GM19238 (cell line): Measurements from ENCODE around the gene MMP11.
A peak's percentile ranks its signal among the peaks of the same experiment; 100 is the strongest.

ENCODE experiments used
- DNase-seq: peaks from one replicate; pipeline ENCODE4 v3.0.0; 2011; ENCODE audit warnings: low spot score; ENCODE audit not compliant: insufficient read length

Gene MMP11

DNA sequence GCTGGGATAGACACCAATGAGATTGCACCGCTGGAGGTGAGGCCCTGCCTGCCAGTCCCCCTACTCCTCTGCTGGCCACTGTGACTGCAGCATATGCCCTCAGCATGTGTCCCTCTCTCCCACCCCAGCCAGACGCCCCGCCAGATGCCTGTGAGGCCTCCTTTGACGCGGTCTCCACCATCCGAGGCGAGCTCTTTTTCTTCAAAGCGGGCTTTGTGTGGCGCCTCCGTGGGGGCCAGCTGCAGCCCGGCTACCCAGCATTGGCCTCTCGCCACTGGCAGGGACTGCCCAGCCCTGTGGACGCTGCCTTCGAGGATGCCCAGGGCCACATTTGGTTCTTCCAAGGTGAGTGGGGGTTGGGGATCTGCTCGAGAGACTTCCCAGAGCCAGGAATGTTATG is 8.4 kb downstream of the MMP11 start:
- DNase-seq, result no peak

DNA sequence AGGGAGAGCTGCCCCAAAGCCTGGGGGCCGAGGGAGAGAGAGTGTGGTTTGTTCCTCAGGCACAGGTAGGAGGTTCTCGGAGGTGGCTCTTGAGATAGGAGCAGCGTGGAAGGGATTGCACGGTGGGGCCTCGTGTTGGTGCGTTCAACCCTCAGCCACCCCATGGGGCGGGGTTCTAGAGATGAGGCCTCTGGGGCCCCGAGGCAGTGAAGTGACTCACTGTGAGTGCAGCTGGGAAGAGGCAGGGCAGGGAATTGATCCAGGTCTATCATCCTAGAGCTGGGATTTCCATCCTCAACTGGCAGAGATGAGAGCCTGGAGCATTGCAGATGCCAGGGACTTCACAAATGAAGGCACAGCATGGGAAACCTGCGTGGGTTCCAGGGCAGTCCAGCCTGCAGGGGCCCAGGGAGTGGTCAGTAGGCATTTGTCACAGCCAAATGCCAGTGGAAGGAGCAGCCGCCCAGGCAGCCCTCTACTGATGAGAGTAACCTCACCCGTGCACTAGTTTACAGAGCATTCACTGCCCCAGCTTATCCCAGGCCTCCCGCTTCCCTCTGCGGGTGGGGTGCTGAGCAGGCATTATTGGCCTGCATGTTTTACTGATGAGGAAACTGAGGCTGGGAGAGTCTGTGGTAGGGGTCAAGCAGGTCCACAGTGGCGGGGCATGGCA is 9.0 kb downstream of the MMP11 start:
- no peak for DNase-seq

DNA sequence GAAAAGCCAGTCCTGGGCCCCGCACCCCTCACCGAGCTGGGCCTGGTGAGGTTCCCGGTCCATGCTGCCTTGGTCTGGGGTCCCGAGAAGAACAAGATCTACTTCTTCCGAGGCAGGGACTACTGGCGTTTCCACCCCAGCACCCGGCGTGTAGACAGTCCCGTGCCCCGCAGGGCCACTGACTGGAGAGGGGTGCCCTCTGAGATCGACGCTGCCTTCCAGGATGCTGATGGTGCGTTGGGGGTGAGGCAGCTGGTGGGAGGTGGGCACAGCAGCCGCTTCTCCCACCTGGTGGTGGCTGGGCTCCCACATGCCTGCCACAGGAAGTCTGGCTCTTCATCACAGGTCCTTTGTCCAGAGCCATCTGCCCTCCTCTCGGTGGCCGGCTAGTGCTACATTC is 9.6 kb downstream of the MMP11 start:
- DNase-seq, result no peak

DNA sequence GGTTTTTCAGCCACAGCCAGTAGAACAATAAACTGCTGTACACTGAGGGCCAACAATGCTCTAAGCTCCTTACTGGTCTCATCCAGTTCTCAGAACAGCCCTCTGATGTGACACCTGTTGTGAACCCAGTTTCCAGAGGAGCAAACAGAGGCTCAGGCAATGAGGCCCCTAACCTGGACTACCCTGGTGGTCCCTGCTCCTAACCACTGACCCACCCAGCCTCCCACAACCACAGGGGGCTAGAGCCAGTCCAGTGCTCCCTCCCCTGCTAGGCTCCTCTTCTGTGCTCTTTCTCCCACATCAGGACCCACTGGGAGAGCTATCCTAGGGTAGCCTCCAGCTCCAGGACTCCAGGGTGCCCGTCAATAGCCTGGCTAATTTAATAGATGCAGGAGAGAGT is 10.1 kb downstream of the MMP11 start:
- no peak for DNase-seq

DNA sequence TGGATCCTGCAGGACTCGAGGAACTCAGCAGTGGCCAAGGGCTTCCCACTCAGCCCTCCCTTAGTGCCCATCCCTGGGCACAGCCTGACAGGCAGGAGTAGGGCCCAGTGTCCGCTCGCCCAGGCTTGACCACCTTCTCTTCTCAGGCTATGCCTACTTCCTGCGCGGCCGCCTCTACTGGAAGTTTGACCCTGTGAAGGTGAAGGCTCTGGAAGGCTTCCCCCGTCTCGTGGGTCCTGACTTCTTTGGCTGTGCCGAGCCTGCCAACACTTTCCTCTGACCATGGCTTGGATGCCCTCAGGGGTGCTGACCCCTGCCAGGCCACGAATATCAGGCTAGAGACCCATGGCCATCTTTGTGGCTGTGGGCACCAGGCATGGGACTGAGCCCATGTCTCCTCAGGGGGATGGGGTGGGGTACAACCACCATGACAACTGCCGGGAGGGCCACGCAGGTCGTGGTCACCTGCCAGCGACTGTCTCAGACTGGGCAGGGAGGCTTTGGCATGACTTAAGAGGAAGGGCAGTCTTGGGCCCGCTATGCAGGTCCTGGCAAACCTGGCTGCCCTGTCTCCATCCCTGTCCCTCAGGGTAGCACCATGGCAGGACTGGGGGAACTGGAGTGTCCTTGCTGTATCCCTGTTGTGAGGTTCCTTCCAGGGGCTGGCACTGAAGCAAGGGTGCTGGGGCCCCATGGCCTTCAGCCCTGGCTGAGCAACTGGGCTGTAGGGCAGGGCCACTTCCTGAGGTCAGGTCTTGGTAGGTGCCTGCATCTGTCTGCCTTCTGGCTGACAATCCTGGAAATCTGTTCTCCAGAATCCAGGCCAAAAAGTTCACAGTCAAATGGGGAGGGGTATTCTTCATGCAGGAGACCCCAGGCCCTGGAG is 10.9 kb downstream of the MMP11 start:
- DNase-seq, result no peak

DNA sequence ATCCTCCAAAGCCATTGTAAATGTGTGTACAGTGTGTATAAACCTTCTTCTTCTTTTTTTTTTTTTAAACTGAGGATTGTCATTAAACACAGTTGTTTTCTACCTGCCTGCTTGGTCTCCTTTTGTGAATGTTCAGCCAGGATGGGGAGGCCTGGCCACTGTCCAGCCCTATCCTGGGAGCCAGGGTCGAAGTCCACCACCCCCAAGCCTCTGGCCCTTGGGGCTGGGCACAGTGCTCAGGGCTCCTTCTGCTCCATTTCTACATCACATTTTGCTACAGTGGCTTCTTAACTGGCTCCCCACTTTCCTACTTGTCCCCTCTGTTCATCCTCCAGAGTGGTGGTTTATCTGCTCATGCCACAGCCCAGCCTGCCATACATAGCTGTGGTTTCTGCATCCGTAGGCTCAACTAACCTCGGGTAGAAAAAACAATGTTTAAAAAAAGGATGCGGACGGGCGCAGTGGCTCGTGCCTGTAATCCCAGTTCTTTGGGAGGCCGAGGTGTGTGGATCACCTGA is 11.6 kb downstream of the MMP11 start:
- DNase-seq, result no peak

DNA sequence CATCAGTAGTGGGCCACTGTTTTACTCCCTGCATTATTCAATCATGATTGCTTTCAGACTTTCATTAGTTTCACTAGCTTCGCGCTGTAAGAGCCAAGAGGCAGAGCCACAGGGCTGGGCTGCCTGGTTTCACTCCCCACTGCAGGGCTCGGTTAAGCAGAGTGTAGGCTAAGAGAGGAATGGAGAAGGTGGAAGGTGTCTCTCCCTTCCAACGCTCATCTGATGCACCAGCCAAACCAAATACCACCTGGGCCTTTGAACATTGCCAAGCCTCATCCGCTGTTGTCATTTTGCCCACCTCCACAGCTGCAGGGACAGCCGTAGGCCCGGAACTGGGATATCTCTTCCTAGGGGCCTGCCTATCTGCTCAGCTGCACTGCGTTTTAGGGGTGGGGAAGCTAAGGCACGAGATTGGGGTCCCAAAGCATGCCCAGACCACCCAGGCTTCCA is 13.6 kb downstream of the MMP11 start:
- DNase-seq, result no peak

DNA sequence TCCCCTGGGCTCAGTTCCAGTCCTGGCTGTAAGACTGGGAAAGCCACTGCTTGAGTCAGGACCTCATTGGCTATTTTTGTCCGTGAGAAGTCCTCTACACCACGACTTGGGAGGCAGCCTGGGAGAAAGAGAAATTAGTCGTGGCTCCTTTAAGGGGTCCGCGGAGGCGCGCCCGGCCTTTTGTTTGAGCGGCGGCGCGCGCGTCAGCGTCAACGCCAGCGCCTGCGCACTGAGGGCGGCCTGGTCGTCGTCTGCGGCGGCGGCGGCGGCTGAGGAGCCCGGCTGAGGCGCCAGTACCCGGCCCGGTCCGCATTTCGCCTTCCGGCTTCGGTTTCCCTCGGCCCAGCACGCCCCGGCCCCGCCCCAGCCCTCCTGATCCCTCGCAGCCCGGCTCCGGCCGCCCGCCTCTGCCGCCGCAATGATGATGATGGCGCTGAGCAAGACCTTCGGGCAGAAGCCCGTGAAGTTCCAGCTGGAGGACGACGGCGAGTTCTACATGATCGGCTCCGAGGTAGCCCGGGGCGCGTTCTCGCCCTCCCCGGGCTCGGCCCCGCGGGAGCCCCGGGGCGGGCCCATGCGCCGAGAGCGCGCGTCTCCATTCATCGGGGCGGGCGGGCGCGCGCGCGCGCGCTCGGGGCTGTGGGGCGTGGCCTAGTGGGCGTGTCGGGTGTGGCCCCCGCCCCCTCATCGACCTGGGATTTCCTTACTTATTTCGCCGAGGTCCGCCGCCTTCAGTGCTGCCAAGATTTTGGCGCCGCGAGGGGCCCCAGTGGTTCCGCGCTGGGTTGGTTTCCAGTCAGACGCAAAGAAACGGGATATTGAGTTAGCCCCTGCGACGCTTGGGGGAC is 14.3 kb downstream of the MMP11 start, which contains the start of gene SMARCB1:
Gene SMARCB1, plus strand, starts transcription at position 215 of the 848 bp plus-strand sequence. Its CDS starts 204 bp downstream, at position 419.
- DNase-seq, result peak; percentile 96

DNA sequence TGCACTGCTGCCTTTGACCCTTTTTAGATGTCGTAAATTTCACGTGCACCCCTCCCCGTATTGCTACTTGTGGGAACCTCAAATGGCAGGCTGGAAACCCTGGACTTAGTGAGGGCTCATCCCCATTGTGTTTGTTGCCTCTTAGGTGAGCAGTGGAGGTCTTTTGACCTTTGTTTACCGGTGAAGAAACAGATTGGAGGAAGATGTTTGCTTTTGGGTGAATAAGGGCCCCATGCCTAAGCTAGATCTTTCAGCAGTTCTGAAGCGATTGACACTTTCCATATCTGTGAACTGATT is 14.9 kb downstream of the MMP11 start:
- DNase-seq, result no peak

DNA sequence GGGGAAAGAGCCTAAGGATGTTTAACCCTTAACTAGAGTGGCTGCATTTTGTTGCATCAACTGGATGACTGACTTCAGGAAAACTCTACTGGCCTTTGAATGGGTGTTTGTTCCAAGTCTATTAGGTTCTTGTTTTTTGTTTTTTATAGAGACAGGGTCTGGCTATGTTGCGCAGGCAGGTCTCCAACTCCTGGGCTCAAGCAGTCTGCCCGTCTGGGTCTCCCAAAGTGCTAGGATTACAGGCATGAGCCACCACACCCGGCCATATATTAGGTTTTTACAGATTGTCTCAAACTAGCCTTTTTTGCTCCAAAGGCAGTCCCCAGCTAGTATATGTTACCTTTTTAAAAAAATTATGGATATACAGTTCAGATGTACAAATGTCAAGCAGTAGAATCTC is 15.3 kb downstream of the MMP11 start:
- no peak for DNase-seq

DNA sequence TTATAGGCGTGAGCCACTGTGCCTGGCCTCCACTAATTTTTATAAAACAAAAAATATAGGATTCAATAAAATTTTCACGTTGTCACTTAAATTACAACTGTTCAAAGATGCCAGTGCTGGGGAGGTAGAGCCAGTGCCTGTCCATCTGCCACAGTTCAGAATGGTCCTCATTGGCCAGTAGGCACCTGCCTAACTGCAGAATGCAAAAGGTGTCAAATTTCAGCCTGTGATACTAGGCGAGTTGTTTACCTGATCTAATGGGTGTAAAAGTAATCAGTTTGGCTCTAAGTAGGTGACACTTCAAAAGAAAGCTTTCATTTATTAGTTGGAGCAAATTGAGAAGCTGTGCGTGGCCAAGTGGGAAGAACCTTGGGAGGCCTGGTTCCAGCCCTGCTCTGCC is 16.5 kb downstream of the MMP11 start:
- no peak for DNase-seq

DNA sequence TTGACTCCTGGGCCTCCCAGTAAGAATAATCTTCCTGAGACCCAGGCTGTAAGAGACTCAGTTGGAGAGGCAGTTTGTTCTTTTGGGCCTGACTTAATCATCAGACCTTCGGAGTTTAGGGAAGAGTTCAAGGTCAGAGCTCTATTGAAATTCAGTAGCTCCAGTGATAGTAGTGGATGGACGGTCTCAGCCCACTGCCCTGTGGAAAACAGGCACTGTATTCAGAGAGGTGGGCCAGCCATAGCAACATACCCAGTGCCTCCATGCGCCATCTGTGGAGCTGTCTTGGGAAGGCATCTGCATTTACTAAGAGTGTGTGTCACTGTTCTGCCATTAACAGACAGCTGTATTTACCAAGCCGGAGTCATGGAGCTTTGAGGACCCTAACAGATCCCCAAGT is 17.0 kb downstream of the MMP11 start:
- no peak for DNase-seq

DNA sequence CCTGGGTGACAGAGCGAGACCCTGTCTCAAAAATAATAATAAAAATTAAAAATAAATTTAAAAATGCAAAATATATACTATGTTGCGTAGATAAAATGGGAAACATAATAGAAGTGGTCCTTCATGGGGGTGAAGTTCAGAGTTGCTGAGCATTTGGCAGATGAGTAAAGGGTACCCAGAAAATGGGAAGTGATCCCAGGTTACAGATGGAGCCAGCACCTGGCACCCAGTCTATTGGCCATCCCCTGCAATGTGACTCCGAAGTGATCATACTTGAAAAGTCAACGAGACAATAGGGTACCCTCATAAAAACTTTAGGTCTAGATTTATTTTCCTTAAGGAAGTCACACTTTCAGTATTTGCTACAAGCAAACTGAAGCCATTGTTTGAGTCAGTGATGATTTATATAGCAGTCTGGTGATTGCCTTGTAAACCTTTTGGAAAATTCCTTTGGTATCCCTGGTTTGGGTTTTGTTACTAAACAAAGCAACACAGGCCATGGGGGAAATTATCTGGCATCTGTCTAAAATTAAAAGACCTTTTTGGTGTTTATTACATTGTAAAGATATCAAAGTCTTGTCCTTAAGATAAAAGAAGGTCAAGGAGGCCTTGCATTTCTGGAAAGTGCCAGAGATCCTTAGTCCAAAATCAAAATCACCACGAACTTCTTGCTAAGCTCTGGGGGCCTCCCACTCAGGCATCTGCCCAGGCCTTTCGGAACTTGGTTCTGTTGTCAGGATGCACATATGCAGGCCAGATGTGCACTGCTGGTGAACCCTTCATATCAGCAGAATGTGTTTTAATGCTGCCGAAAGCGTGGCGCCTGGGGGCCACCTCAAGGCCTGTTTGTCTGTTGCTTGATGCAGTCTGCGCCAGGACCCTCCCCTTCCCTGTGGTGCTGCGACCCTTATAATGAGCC is 18.4 kb downstream of the MMP11 start:
- DNase-seq, result no peak

DNA sequence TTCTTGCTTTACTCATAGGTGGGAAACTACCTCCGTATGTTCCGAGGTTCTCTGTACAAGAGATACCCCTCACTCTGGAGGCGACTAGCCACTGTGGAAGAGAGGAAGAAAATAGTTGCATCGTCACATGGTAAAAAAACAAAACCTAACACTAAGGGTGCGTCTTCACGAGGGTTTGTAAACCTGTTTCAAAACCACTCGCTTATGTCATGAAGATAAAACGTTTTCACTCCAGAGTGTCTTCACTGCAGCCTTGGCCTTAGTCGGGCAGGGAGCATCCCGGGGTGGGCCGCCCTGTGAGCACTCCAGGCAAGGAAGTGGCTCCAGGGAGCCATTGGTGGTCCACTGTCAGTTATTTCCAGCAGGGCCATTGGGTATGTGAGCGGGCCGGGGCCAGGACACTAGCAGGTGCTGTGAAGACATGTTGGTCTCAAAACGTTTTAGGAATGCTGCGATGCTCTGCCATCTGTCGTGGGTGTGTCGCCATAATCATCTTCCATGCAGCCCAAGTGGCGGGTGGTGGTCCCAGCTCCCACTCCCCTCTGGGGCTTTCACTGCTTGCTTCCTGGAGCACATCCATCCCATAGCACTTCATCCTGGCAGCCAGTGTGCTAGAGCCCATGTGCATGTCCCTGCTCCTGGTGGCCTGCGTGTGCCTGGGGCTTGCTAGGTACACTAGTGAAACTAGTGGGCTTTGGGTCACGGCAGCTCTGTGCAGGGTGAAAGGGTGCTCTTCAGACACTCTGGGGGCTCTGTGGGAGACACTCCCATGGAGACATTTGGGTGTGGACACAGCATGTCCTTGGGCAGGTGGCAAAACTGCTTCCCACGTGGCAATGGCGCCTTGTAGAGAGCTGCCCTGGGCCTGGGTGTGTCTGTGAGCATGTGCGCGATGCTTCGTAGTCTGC is 19.3 kb downstream of the MMP11 start:
- DNase-seq, result no peak

DNA sequence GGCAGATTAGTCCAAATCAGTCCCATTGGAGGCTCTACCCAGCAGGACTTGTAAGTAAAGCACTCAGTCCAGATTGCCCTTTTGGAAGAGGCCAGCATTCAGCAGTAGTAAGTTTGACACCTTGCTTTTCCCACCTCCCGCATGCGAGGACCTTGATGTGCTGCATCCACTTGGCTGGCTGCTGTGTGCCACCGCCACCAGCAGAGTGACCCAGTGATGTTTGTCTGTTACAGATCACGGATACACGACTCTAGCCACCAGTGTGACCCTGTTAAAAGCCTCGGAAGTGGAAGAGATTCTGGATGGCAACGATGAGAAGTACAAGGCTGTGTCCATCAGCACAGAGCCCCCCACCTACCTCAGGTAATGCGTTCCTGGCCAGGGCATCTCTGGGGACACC is 20.7 kb downstream of the MMP11 start:
- DNase-seq, result no peak

DNA sequence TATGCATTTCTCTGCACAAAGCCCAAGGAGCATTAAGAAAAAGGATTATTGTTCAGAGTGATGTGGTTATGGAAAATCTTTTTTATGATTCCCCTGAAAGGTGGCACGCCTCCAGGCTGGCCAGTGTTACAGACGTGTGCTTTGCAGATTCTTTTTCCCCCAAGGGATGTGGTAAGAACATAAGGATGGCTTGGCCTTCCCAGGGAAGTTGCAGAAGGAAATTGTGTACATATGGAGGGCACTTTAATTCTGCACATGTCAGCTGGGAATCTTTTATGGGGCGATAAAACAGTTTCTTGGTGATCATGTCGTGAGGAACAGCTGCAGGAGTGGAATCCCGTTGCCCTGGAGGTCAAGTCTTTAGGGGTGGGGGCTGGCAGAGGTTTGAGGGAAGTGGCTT is 23.8 kb downstream of the MMP11 start:
- no peak for DNase-seq

DNA sequence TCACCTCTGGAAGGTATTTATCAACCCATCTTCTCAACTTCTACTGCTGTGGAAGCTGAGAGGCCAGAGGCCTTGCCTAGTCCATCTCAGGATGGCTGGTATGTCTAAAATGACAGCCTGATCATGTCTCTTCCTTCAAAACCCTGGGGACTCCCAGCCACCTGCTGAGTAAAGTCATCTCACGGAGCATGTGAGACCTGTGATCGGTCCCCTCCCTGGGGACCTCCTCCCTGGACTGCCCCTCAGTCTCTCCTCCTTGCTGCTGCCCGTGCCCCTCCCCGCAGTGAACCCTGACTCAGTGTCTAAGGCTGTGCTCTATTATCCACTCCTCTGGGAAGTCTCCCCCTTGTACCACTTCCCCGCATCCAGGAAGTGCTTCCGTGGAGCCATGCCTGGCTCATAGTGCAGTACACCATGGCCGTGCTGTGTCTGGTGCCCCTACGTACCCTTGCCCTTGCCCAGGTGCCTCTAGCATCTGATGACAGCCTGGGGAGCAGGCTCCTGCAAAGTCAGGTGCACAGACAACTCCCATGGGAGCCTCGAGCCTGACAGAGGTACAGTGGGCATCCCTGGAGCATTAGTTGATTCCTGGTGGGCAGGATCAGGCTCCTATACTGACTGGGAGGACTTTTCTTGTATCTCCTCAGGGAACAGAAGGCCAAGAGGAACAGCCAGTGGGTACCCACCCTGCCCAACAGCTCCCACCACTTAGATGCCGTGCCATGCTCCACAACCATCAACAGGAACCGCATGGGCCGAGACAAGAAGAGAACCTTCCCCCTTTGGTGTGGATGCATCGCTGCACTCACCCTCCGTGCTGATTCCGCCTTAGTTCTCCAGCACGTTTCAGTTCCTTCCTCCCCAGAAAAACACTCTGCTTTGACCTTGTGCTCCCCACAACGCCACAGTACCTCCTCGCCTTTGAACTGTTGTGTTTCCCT is 27.9 kb downstream of the MMP11 start:
- DNase-seq, result peak; percentile 44

DNA sequence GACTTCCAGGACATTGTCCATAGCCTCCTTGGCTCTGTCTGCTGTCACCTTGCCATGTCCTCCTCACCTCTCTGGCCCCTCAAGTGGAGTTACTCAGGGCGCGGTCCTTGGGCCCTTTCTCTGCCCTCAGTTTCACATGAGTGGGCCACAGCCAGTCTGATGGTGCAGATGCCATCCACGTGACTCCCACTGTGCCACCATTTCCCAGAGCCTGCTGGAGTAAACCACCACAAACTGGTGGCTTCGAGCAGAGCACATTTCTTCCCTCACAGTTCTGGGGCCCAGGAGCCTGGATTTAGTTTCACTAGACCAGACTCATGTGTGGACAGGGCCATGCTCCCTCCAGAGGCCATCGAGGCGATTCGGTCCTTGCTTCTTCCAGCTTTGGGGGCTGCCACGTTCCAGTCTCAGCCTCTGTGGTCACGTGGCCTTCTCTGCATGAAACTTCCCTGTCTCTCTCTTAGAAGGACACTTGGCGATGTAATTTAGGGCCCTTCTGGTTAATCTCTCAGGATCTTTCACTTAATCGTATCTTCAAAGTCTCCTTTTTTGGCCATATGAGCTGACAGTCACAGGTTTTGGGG is 28.7 kb downstream of the MMP11 start:
- no peak for DNase-seq
